Keratinocyte (primary cell): ENCODE results near the gene C18orf54.

Experiments
- EZH2 ChIP-seq: IDR thresholded peaks from one replicate; pipeline ENCODE4 v1.6.1; 2012; ENCODE audit warnings: inconsistent platforms, mild to moderate bottlenecking, low read length, moderate library complexity
- TF ChIP-seq, protein P1 (sequence below), 3 experiments: IDR thresholded peaks in 1 of 3; conservative IDR thresholded peaks in 1 of 3; optimal IDR thresholded peaks in 1 of 3; 2 replicates in 2 of 3; 3 replicates in 1 of 3; pipeline versions ENCODE3 to v1.5.1; 2011; ENCODE audit warnings: low read length in 3 of 3, mild to moderate bottlenecking in 3 of 3, moderate library complexity in 2 of 3, control low read depth in 1 of 3, inconsistent platforms in 1 of 3; ENCODE audit not compliant: insufficient read depth in 2 of 3; ENCODE audit errors: extremely low read depth in 1 of 3

- TF ChIP-seq, protein P1, sequence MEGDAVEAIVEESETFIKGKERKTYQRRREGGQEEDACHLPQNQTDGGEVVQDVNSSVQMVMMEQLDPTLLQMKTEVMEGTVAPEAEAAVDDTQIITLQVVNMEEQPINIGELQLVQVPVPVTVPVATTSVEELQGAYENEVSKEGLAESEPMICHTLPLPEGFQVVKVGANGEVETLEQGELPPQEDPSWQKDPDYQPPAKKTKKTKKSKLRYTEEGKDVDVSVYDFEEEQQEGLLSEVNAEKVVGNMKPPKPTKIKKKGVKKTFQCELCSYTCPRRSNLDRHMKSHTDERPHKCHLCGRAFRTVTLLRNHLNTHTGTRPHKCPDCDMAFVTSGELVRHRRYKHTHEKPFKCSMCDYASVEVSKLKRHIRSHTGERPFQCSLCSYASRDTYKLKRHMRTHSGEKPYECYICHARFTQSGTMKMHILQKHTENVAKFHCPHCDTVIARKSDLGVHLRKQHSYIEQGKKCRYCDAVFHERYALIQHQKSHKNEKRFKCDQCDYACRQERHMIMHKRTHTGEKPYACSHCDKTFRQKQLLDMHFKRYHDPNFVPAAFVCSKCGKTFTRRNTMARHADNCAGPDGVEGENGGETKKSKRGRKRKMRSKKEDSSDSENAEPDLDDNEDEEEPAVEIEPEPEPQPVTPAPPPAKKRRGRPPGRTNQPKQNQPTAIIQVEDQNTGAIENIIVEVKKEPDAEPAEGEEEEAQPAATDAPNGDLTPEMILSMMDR (optimal IDR thresholded peaks at IDR 0.05 in 1 of 3, IDR thresholded peaks at IDR 0.05 in 1 of 3, conservative IDR thresholded peaks at IDR 0.05 in 1 of 3; ENCODE audit: extremely low read depth in 1 of 3, insufficient read depth in 2 of 3, low read length in 3 of 3) = no peak
- no peak for TF ChIP-seq EZH2
These were observed 23.9 kb downstream of the C18orf54 start for GRCh38 chr18:54381640-54382039.
